Measurements from ENCODE around the gene SPRED2.

SPRED2 gene

DNA sequence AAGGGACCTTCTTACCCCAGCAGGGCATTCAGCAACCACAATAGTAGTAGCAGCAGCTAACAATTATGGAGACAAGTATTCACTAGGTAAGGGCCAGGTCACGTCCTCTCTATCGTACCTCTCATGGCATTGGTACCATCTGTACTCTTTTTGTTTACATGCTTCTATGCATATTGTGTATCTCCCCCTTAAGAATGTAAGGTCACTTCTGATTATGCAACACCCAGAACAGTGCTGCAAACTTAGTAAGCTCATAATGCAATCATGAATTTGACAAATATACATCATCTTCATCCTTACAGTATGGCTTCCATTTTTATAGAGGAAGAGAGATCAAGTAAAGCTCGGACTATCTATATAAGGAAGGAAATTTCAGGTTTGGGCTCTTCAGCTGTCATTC lies 46.1 kb downstream of the SPRED2 start:
- no peaks in the 10 kb centered on the region for H3K27me3 ChIP-seq (ENCODE audit: control insufficient read depth, low read length)
- H3K4me1 ChIP-seq (ENCODE audit: control insufficient read depth, low read length), result peaks cover 93% of the 10 kb centered on the region
- peaks cover 8% of the 10 kb centered on the region for H3F3A ChIP-seq (ENCODE audit: control insufficient read depth, insufficient read depth)
- no peaks in the 10 kb centered on the region for H3K36me3 ChIP-seq (ENCODE audit: control insufficient read depth, low read length)
- no peak overlapping the region for H3K4me2 ChIP-seq (ENCODE audit: low read length)
- H3K27ac ChIP-seq (ENCODE audit: low read depth, low read length), result no peak overlapping the region
- no peak overlapping the region for H3K4me3 ChIP-seq (ENCODE audit: low read length)
- peaks cover 69% of the 10 kb centered on the region for H3K79me2 ChIP-seq (ENCODE audit: control insufficient read depth, low read length)
- peaks cover 3% of the 10 kb centered on the region; the same call in 1 of the 2 replicates for H4K20me1 ChIP-seq (ENCODE audit: control insufficient read depth, insufficient read depth, low read depth, low read length)
- no peaks in the 10 kb centered on the region for H3K9me3 ChIP-seq (ENCODE audit: control insufficient read depth, insufficient read depth, low read length)
- TF ChIP-seq, protein P1, sequence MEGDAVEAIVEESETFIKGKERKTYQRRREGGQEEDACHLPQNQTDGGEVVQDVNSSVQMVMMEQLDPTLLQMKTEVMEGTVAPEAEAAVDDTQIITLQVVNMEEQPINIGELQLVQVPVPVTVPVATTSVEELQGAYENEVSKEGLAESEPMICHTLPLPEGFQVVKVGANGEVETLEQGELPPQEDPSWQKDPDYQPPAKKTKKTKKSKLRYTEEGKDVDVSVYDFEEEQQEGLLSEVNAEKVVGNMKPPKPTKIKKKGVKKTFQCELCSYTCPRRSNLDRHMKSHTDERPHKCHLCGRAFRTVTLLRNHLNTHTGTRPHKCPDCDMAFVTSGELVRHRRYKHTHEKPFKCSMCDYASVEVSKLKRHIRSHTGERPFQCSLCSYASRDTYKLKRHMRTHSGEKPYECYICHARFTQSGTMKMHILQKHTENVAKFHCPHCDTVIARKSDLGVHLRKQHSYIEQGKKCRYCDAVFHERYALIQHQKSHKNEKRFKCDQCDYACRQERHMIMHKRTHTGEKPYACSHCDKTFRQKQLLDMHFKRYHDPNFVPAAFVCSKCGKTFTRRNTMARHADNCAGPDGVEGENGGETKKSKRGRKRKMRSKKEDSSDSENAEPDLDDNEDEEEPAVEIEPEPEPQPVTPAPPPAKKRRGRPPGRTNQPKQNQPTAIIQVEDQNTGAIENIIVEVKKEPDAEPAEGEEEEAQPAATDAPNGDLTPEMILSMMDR (IDR thresholded peaks at IDR 0.05; ENCODE audit: low read depth, low read length, poor library complexity, severe bottlenecking), result no peak
- no peak for TF ChIP-seq EZH2phosphoT487 (IDR thresholded peaks at IDR 0.05; ENCODE audit: borderline replicate concordance, low read length)
- no peaks in the 10 kb centered on the region for H3K9me2 ChIP-seq (replicated peaks; ENCODE audit: control insufficient read depth, low read length)

DNA sequence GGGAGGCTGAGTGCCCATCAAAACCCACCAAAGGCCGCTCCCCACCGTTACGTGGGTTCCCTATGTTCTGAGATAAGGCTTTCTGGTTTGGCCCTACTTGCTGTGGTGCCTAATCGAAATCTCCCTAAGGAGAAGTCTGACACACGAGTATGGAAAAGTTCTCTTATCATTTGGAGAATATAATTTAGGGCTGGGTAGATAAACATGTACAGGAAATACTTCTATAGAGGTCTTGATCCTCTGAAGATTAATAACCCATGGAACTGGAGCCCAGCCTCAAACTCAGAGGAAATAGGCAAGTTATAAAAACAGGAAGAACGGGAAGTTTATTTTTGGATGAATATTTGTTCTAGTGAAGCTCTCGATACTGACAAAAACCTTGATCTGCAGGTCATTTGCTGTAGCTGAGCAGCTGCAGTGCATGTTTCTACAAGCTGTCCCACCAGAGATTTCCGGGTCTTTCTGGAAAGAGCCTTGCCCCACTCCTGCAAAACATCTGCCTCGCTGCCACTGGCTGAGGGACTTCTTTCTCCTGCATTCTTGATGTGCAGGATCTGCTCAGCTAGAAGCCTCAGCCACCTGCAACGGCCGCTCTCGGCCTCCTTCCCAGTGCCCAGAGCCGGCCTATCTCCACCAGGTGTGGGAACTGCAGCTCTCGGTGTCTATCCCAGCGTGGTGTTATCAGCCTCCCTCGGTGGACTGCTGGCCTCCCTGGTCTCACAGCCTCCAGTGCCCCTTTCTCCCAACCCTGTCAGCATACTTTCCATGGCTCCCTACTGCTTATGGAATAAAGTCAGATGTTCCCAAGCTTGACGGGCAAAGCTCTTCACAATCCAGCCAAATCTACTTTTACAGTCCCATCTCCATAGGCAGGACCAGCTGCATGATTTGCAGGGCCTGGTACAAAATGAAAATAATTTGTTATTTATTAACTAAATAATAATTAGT lies 48.6 kb downstream of the SPRED2 start:
- Histone ChIP-seq H3K27me3 (ENCODE audit: control insufficient read depth, low read length) (no peaks in the 10 kb centered on the region), H3K9me2 (replicated peaks; ENCODE audit: control insufficient read depth, low read length) (no peaks in the 10 kb centered on the region), H3K79me2 (ENCODE audit: control insufficient read depth, low read length) (peaks cover 48% of the 10 kb centered on the region), H3F3A (ENCODE audit: control insufficient read depth, insufficient read depth) (peaks cover 8% of the 10 kb centered on the region), H3K36me3 (ENCODE audit: control insufficient read depth, low read length) (no peaks in the 10 kb centered on the region), H3K4me3 (ENCODE audit: low read length) (peak overlapping the region; percentile 66), H3K4me1 (ENCODE audit: control insufficient read depth, low read length) (peaks cover 83% of the 10 kb centered on the region), H3K9me3 (ENCODE audit: control insufficient read depth, insufficient read depth, low read length) (no peaks in the 10 kb centered on the region), H3K4me2 (ENCODE audit: low read length) (peak overlapping the region; percentile 76), H3K27ac (ENCODE audit: low read depth, low read length) (peak overlapping the region; percentile 68), H4K20me1 (ENCODE audit: control insufficient read depth, insufficient read depth, low read depth, low read length) (peaks cover 3% of the 10 kb centered on the region; the same call in 1 of the 2 replicates)
- TF ChIP-seq EZH2phosphoT487 (IDR thresholded peaks at IDR 0.05; ENCODE audit: borderline replicate concordance, low read length), result no peak
- TF ChIP-seq, protein P1 (IDR thresholded peaks at IDR 0.05; ENCODE audit: low read depth, low read length, poor library complexity, severe bottlenecking), result no peak

DNA sequence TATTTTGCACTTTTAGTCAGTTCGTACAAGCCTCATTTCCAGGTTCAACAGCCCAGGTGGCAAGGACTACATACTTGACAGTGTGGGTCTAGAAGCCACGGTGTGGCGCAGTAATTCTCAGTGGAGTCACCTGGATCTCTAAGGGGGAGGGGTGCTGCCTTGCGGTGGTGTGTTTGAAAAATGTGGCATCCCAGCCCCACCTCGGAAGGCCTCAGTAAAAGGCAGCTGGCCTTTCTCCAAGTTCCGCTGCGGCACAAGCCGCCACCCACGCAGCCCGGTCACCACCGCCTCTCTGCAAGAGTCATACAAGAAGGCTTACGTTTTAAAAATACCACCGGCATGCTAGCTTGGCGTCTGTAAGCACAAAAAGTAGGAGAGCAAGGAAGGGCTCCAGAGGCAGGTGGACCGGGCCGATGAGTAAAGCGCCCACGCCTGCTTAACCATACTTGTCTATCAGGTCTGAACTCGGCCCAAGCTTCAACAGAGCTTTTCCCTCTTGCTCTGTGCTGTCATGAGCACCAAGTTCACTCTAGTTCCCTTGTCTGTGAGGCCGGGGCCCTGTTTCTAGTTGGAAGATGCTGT lies 49.5 kb downstream of the SPRED2 start:
- peaks cover 75% of the 10 kb centered on the region for H3K4me1 ChIP-seq (ENCODE audit: control insufficient read depth, low read length)
- H3K79me2 ChIP-seq (ENCODE audit: control insufficient read depth, low read length), result peaks cover 39% of the 10 kb centered on the region
- no peaks in the 10 kb centered on the region for H3K36me3 ChIP-seq (ENCODE audit: control insufficient read depth, low read length)
- H3F3A ChIP-seq (ENCODE audit: control insufficient read depth, insufficient read depth), result peaks cover 8% of the 10 kb centered on the region
- H3K9me3 ChIP-seq (ENCODE audit: control insufficient read depth, insufficient read depth, low read length), result no peaks in the 10 kb centered on the region
- peaks cover 3% of the 10 kb centered on the region; the same call in 1 of the 2 replicates for H4K20me1 ChIP-seq (ENCODE audit: control insufficient read depth, insufficient read depth, low read depth, low read length)
- peak overlapping the region; percentile 68 for H3K27ac ChIP-seq (ENCODE audit: low read depth, low read length)
- TF ChIP-seq EZH2phosphoT487 (IDR thresholded peaks at IDR 0.05; ENCODE audit: borderline replicate concordance, low read length), result no peak
- TF ChIP-seq, protein P1 (IDR thresholded peaks at IDR 0.05; ENCODE audit: low read depth, low read length, poor library complexity, severe bottlenecking), result peak; percentile 54
- peak overlapping the region; percentile 76 for H3K4me2 ChIP-seq (ENCODE audit: low read length)
- no peaks in the 10 kb centered on the region for H3K9me2 ChIP-seq (replicated peaks; ENCODE audit: control insufficient read depth, low read length)
- peak overlapping the region; percentile 66 for H3K4me3 ChIP-seq (ENCODE audit: low read length)
- H3K27me3 ChIP-seq (ENCODE audit: control insufficient read depth, low read length), result no peaks in the 10 kb centered on the region
